HG03025 (cell line): Measurements from ENCODE around the gene ELAPOR2.
"Not testable (repeated sequence)": the region's sequence is repeated elsewhere in the genome, so short reads cannot be mapped to it uniquely, and the experiment has no call there.

ENCODE experiments used
- ATAC-seq: cut with Tn5 transposase; IDR thresholded peaks from one replicate; pipeline ENCODE4 v1.9.1; 2021; ENCODE audit warnings: mild to moderate bottlenecking, moderate library complexity; ENCODE audit not compliant: unreplicated experiment, low FRiP score

ELAPOR2 gene

GRCh38 chr7:87048839-87049238, 10.6 kb downstream of the ELAPOR2 start:
- no peak for ATAC-seq

- no peak for ATAC-seq
Measured at GRCh38 chr7:87046456-87046855, 13.0 kb downstream of the ELAPOR2 start.

GRCh38 chr7:87044713-87045112, 14.7 kb downstream of the ELAPOR2 start:
- not testable (repeated sequence) for ATAC-seq

- ATAC-seq = not testable (repeated sequence)
Measured at GRCh38 chr7:87041586-87041985, 17.9 kb downstream of the ELAPOR2 start.

GRCh38 chr7:87039691-87040299, 19.7 kb downstream of the ELAPOR2 start:
- not testable (repeated sequence) for ATAC-seq

DNA sequence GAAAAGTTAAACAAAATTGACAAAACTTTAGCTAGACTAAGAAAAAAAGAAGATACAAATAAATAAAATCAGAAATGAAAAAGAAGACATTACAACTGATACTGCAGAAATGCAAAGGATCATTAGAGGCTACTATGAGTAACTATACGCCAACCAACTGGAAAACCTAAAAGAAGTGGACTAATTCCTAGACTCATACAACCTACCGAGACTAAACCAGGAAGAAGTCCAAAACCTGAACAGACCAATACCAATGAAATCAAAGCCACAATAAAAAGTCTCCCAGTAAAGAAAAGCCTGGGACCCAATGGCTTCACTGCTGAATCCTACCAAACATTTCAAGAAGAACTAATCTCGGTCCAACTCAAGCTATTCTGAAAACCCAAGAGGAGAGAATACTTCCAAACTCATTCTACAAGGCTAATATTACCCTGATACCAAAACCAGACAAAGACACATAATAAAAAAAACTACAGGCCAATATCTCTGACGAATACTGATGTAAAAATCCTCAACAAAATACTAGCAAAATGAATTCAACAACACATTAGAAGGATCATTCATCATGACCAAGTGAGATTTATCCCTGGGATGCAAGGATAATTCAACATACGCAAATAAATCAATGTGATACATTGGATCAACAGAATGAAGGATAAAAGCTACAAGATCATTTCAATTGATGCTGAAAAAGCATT, 20.3 kb downstream of the ELAPOR2 start:
- ATAC-seq = no peak

GRCh38 chr7:87036985-87037384, 22.5 kb downstream of the ELAPOR2 start:
- ATAC-seq = no peak

DNA sequence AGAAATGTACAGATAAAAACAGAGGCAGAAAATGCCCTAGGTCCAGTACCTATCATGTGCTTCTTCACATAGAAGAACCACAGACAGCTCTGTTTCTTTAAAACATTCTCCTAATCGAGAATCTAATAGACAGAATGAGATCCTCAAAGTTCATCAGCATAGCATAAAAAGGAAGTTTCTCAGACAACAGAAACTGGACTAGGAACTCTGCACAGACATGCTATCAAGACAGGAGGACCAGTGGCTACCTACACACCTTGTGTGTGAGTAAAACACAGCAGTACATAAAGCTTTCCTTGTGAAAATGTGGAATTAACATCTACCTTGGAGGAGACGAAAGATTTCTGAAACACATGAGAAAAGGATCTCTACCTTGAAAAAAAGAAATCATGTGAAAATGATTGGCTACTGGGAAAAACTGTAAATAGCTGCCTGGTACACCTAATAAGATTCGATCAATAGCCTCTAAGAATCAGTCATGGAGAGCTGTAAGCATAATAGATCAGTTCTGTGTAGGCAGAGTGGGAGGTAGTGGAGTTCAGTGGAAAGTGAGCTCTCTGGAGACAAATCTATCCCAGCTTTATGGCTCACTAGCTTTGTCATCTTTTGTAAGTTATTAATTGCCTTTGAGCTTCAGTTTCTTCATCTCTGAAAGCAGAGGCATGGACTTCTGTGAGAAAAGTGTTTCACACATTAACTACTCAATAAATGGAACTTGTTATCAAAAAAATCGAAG, 26.7 kb downstream of the ELAPOR2 start:
- ATAC-seq = peak; percentile 61

DNA sequence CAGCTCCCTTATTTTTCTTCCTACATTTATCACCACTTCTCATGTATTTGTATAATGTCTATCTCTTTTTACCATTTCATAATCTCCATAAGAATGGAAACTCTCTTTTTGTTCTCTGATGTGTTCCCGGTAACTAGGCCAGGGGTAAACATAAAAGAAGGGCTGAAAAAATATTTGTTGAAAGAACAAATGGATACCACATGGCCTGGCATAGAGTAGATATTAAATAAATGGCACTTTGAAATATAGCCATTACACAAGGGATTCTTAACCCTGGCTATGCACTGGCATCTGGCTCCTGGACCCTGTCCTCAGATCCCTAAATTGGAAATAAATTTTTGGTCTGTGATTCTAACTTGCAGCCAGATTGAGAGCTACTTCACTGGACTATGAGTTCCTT, 30.4 kb downstream of the ELAPOR2 start:
- no peak for ATAC-seq

DNA sequence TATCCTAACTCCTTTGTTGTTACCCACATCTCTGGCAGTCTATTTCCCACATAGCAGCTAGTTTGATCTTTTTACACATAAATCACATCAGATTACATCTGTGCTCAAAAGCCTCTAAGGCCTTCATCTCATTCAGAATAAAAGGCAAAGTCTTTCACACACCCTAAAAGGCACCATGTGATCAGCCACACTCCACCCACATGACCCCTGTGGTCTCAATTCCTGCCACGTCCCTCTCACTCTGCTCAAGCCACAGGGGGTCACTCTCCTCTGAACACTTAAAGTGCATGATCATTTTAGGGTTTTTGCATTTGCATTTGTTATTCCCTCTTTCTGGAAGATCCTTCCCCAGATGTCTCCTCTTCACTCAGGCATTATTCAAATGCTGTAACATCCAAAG, 30.8 kb downstream of the ELAPOR2 start:
- ATAC-seq = no peak

DNA sequence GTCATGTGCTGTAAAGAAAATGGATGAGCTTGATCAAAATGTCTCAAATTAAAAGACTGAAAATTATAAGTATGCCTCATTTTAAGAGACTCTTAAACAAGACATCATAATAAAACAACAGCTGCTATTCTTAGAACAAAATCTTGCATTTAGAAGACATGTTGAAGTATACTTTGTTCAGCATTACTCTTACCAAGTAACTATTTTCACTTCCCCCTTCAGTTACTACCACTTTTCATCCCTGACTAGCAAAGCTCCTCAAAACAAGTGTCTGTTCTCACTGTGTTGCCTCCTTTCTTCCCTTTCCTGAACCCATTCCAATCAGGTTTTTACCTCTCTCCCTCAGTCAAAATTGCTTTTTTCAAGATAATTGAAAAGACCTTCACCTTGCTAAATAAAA, 31.6 kb downstream of the ELAPOR2 start:
- peak; percentile 93 for ATAC-seq

GRCh38 chr7:87021285-87021684, 38.2 kb downstream of the ELAPOR2 start:
- no peak for ATAC-seq

DNA sequence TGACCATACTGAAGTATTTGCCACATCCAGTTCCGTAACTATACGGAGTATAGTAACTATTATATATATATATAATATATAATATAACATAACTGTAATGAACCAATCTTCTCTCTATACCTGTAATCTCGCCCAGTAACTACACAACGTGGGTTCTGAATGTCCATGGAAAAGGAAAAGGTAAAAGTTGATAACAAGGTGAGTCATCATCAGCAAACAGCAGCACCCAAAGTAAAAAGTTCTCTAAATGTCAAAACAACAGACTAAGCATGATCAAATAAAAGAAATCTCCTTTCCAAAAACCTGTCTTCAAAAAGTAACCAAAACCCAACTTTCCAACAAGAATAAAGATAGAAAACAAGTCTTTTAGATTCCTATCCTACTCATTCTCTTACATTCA, 42.8 kb downstream of the ELAPOR2 start:
- ATAC-seq = no peak

GRCh38 chr7:87013840-87014190, 45.6 kb downstream of the ELAPOR2 start:
- no peak for ATAC-seq

DNA sequence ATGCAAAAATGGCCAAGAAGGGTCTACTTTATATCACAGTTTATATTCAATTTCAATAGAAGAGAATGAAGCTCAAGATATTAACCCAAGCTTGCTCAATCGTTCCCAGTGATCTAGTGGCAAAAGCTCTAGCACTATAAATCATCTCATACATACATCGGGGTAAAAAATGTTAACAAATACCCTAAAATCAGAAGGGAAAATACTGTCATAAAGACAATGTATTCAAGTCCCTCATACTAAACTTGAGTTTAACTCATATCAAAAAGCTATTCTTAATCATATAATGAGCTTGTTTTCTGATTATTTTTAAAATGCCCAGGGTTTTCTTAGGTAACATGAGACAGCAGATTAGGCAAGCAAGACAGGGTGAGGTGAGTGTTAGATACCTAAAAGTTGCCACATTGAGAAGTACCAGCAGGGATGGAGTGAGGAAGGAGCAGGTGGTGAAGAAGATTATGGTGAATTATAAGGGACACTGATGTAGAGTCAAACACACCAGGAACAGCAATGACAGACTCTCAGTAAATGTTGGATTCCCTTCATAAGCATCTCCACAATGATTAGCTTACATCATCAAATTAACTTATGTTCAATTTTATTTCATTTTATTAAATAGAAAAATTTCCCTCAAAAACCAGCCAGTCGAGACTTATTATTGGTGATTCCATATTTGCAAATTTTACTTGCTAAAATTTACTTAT, 46.2 kb downstream of the ELAPOR2 start:
- ATAC-seq = no peak
